Prostate gland (tissue), 2 donors: ENCODE data around the gene GABRG3.

Source experiments
- CTCF ChIP-seq, 4 experiments: fragments of 200-600 bp in 2 of 4; fragments of 450-650 bp in 2 of 4; sonication (generic) in 2 of 4; IDR thresholded peaks; 1 replicate in 3 of 4; 2 replicates in 1 of 4; pipeline ENCODE4 v1.5.1; 2016 to 2019; ENCODE audit warnings: antibody characterized with exemption in 4 of 4, mild to moderate bottlenecking in 2 of 4, moderate library complexity in 2 of 4
- POLR2A ChIP-seq: fragments of 450-650 bp; IDR thresholded peaks from one replicate; pipeline ENCODE4 v1.6.1; 2016; ENCODE audit warnings: antibody characterized with exemption, mild to moderate bottlenecking
- POLR2AphosphoS5 ChIP-seq: sonication (generic); formaldehyde crosslinking; IDR thresholded peaks from one replicate; pipeline ENCODE4 v1.6.1; 2017; ENCODE audit warnings: antibody characterized with exemption

DNA sequence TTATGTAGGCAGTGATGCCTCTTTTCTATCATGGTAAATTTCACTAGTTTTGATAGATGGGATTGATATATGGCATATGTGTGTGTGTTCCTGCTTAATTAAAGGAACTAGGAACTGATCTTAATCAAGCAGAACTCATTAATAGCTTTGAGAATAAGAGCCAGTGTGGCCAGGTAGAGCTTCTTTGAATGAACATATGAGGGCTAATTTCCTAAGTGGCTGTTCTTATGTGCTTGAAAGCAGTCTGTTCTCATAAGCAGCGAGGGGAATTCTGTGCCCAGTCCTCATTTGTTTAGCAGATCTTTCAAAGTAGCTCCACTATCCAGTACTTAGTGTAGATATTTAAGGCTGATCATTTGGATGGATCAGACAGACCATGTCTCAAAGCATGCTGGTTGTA is 164.2 kb downstream of the GABRG3 start:
- TF ChIP-seq CTCF (IDR thresholded peaks at IDR 0.05) (no peak), POLR2AphosphoS5 (no peak), POLR2A (no peak)
